Subcutaneous adipose tissue (tissue), 4 donors: Measurements from ENCODE around the gene KLHL12. TPM values are rescaled to one million over a fixed set of nuclear protein-coding genes. Genes with fewer than 3 reads are reported as not detected.

Source experiments
- CTCF ChIP-seq: fragments of 450-650 bp; IDR thresholded peaks from one replicate; pipeline ENCODE4 v1.5.1; 2016; ENCODE audit warnings: low read depth, mild to moderate bottlenecking, control low read depth, antibody characterized with exemption, moderate library complexity
- total RNA-seq, 4 donors: library from RNA; depleted of rRNA; stranded (reverse); fragments of >200 nt; gene quantifications; one replicate each; pipeline ENCODE4 v1.1.0, GENCODE V29; 2016

KLHL12 gene
- total RNA-seq, 4 donors from 2014 or later, result 18.1 to 25.3 (median 22.2) TPM

GRCh38 chr1:202880062-202880461, 47.0 kb downstream of the KLHL12 start:
- TF ChIP-seq CTCF, result no peak

- TF ChIP-seq CTCF, result no peak
Observed at GRCh38 chr1:202879128-202879527, 47.9 kb downstream of the KLHL12 start.

DNA sequence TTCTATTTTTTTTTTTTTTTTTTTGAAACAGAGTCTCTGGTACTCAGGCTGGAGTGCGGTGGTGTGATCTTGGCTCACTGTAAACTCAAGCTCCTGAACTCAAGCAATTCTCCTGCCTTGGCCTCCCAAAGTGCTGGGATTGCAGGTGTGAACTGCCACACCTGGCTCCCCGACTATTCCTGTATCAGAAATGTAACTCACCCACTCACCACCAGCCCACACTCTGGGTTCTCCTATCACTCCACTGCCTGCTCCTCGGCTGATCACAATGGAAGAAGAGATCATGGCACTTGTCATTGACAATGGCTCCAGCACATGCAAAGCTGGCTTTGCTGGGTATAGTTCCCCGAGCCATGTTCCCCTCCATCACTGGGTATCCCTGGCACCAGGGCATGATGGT, 54.0 kb downstream of the KLHL12 start:
- no peak for TF ChIP-seq CTCF

DNA sequence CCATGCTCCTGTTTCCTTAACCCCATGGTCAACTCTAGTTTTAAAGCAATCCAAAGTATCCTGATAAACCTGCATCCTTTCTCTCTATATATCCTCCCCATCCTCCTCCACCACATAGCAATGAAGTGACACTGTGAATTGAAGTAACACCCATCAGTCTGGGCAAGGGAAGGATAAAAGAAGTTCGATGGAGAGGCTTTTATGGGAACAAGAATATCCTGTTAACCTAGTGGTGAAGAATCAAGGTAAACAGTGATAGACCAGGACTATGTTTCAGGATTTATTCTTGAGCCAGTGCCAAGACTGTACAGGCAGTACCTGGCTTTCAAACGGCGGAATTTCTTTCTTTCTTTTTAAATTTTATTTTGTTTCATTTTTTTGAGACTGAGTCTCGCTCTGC, 55.7 kb downstream of the KLHL12 start:
- no peak for TF ChIP-seq CTCF

- TF ChIP-seq CTCF, result no peak
Observed at GRCh38 chr1:202862679-202863560, 64.1 kb downstream of the KLHL12 start.

- no peak for TF ChIP-seq CTCF
Observed at GRCh38 chr1:202861420-202862132, 65.5 kb downstream of the KLHL12 start.

GRCh38 chr1:202860744-202861419, 66.2 kb downstream of the KLHL12 start:
- no peak for TF ChIP-seq CTCF
